K562 (cell line): ENCODE measurements around the gene ATP2B1. TPM values are rescaled to one million over a fixed set of nuclear protein-coding genes. Genes with fewer than 3 reads are reported as not detected.

Experiments used
- ATAC-seq: fragments of 200-7000 bp; cut with Tn5 transposase; 3 replicates; pipeline ENCODE4 v1.9.1; 2020; ENCODE audit warnings: moderate library complexity
- BruUV-seq: library from RNA; stranded (reverse); fragments of 400-500 nt; replicated peaks from 2 replicates; lab custom pipeline; 2021; lab: Mats Ljungman, UMichigan
- CTCF ChIA-PET: fragments of 300-600 bp; formaldehyde crosslinking; extraction: SDS; loops from one replicate; lab custom pipeline; 2021; ENCODE audit warnings: low intra/inter-chr PET ratio; lab: Yijun Ruan, JAX
- POLR2A ChIA-PET: fragments of 300-600, 350-650 bp; sonication (Branson Sonifier 250); formaldehyde crosslinking; extraction: SDS; loops from one replicate; lab custom pipeline; 2021; ENCODE audit warnings: antibody characterized with exemption, inconsistent platforms; lab: Yijun Ruan, JAX
- DNase-seq, 4 experiments: peaks; one replicate each; pipeline versions ENCODE4 v3.0.0 to v3.0.0-alpha.2; 2011 to 2018; ENCODE audit warnings: low spot score in 3 of 4, mixed read lengths in 3 of 4; ENCODE audit errors: extremely low read depth in 1 of 4
- FAIRE-seq: peaks from 2 replicates; lab custom pipeline; 2011; peaks lifted over from hg19 to GRCh38; lab: Jason Lieb, UNC
- H2AFZ ChIP-seq: 2 replicates; pipeline ENCODE4 v1.6.0; 2011; ENCODE audit warnings: low read depth, low read length, control low read depth, inconsistent platforms
- H3K27ac ChIP-seq: fragments of 200-600 bp; 3 replicates; pipeline ENCODE4 v1.8.0; 2011; ENCODE audit warnings: low read depth, mild to moderate bottlenecking, control low read depth, inconsistent platforms, low read length, moderate library complexity, mixed read lengths; ENCODE audit errors: extremely low read depth
- H3K27me3 ChIP-seq, 2 experiments: fragments of 300-600 bp in 1 of 2; 2 replicates in 1 of 2; 3 replicates in 1 of 2; pipeline versions ENCODE4 v1.6.0 to v1.8.0; 2011; ENCODE audit warnings: inconsistent platforms in 2 of 2, low read length in 2 of 2, mild to moderate bottlenecking in 1 of 2, mixed read lengths in 1 of 2, moderate library complexity in 1 of 2; ENCODE audit not compliant: control insufficient read depth in 2 of 2, insufficient read depth in 2 of 2
- H3K36me3 ChIP-seq: fragments of 300-600 bp; 3 replicates; pipeline ENCODE4 v1.8.0; 2011; ENCODE audit warnings: mild to moderate bottlenecking, low read length, inconsistent platforms; ENCODE audit not compliant: control insufficient read depth, insufficient read depth
- H3K4me1 ChIP-seq, 2 experiments: fragments of 200-600 bp in 1 of 2; replicated peaks in 1 of 2; 2 replicates in 1 of 2; 3 replicates in 1 of 2; pipeline versions ENCODE4 v1.5.1 to v1.8.0; 2011; ENCODE audit warnings: inconsistent platforms in 2 of 2, low read length in 2 of 2, mild to moderate bottlenecking in 1 of 2, mixed read lengths in 1 of 2, moderate library complexity in 1 of 2; ENCODE audit not compliant: control insufficient read depth in 2 of 2, insufficient read depth in 2 of 2
- H3K4me2 ChIP-seq: 2 replicates; pipeline ENCODE4 v1.6.1; 2011; ENCODE audit warnings: low read length, control low read depth, inconsistent platforms, mixed read lengths; ENCODE audit not compliant: insufficient read depth
- H3K4me3 ChIP-seq: fragments of 200-600 bp; sonication (generic), shearing (Covaris generic); 2 replicates; pipeline ENCODE4 v1.5.1; 2016; ENCODE audit warnings: control low read depth, inconsistent platforms
- H3K79me2 ChIP-seq: fragments of 200-600 bp; 3 replicates; pipeline ENCODE4 v1.8.0; 2011; ENCODE audit warnings: low read length, inconsistent platforms; ENCODE audit not compliant: control insufficient read depth, insufficient read depth
- H3K9ac ChIP-seq, 2 experiments: 2 replicates each; pipeline versions ENCODE4 v1.6.0 to v1.6.1; 2011; ENCODE audit warnings: low read depth in 2 of 2, low read length in 2 of 2, control low read depth in 1 of 2, inconsistent platforms in 1 of 2, mild to moderate bottlenecking in 1 of 2, mixed read lengths in 1 of 2; ENCODE audit not compliant: insufficient read depth in 1 of 2
- H3K9me1 ChIP-seq: one replicate; pipeline ENCODE4 v1.6.0; 2011; ENCODE audit warnings: inconsistent platforms, mild to moderate bottlenecking, low read length, moderate library complexity; ENCODE audit not compliant: control insufficient read depth, insufficient read depth
- H3K9me3 ChIP-seq: replicated peaks from 2 replicates; pipeline ENCODE4 v1.5.1; 2011; ENCODE audit warnings: low read depth, low read length, inconsistent platforms; ENCODE audit not compliant: control insufficient read depth, insufficient read depth
- H4K20me1 ChIP-seq: replicated peaks from 2 replicates; pipeline ENCODE4 v1.6.1; 2011; ENCODE audit warnings: low read length, inconsistent platforms, mixed read lengths; ENCODE audit not compliant: control insufficient read depth, insufficient read depth
- BRD4 ChIP-seq: fragments of 200-600 bp; sonication (generic); IDR thresholded peaks from 2 replicates; pipeline ENCODE4 v1.6.1; 2017; ENCODE audit warnings: inconsistent platforms
- CTBP1 ChIP-seq: fragments of 450-650 bp; IDR thresholded peaks from 2 replicates; pipeline ENCODE4 v1.6.1; 2016; ENCODE audit warnings: borderline replicate concordance
- DPF2 ChIP-seq: fragments of 450-650 bp; IDR thresholded peaks from 2 replicates; pipeline ENCODE4 v1.6.1; 2016
- HCFC1 ChIP-seq: IDR thresholded peaks from 2 replicates; pipeline ENCODE4 v1.6.1; 2012; ENCODE audit warnings: low read depth, low read length, improper control_type of control experiment
- NCOR1 ChIP-seq: fragments of 450-650 bp; IDR thresholded peaks from 2 replicates; pipeline ENCODE4 v1.6.1; 2016; ENCODE audit warnings: mild to moderate bottlenecking, moderate library complexity
- PHB2 ChIP-seq: fragments of 450-650 bp; IDR thresholded peaks from 2 replicates; pipeline ENCODE4 v1.6.1; 2017; ENCODE audit warnings: low read depth
- RREB1 ChIP-seq: fragments of 250-450 bp; sonication (Bioruptor Pico); IDR thresholded peaks from 2 replicates; pipeline ENCODE4 v1.4.0; 2020
- SMAD1 ChIP-seq: fragments of 150-350 bp; IDR thresholded peaks from 2 replicates; pipeline ENCODE4 v1.6.1; 2014; ENCODE audit warnings: low read length, low read depth; ENCODE audit not compliant: partially characterized antibody
- SOX6 ChIP-seq: fragments of 450-650 bp; IDR thresholded peaks from 2 replicates; pipeline ENCODE4 v1.6.1; 2014; ENCODE audit warnings: mild to moderate bottlenecking
- ZMIZ1 ChIP-seq, 2 experiments: fragments of 150-350 bp in 1 of 2; IDR thresholded peaks; 2 replicates each; pipeline ENCODE4 v1.6.1; 2012 to 2016; ENCODE audit warnings: low read depth in 2 of 2, low read length in 2 of 2, mild to moderate bottlenecking in 1 of 2, moderate library complexity in 1 of 2
- ZNF395 ChIP-seq: fragments of 200-800 bp; sonication (Bioruptor generic); IDR thresholded peaks from 2 replicates; pipeline ENCODE4 v1.6.1; 2017; ENCODE audit warnings: missing genetic modification characterization, missing compliant biosample characterization
- WGBS: fragments of 100-300 bp; shearing (Covaris generic); methylation state at CpG from one replicate; pipeline ENCODE4 v1.1.6; 2016; ENCODE audit warnings: low coverage, mixed read lengths; ENCODE audit not compliant: insufficient coverage; ENCODE audit errors: missing lambda C conversion rate; 5-methylcytosine and 5-hydroxymethylcytosine counted together
- in situ Hi-C: fragments of 300-500 bp; cut with MboI; formaldehyde crosslinking; loops from 4 replicates; pipeline ENCODE4 v1.15.0; 2018; ENCODE audit warnings: inconsistent platforms, mixed read lengths
- intact Hi-C: fragments of 100-400 bp; cut with micrococcal nuclease; formaldehyde crosslinking; loops from 2 replicates; pipeline ENCODE4 v1.14.2; 2022
- polyA plus RNA-seq, 8 experiments: library from polyadenylated mRNA; depleted of rRNA in 4 of 8; stranded (reverse) in 5 of 8; unstranded in 3 of 8; fragments of >200 nt; fragmentation: Nextera tagmentation in 2 of 8; fragmentation: Illumina TruSeq in 1 of 8; extraction: Ambion mirVana in 2 of 8; extraction: Trizol in 1 of 8; gene quantifications; 2 replicates each; pipeline versions ENCODE4 v1.2.1 to v1.2.3, GENCODE V29; 2011 to 2014; ENCODE audit warnings: inconsistent platforms in 1 of 8, missing spikeins in 1 of 8
- total RNA-seq, 7 experiments: library from RNA; depleted of rRNA in 6 of 7; stranded (reverse); fragments of >200 nt in 6 of 7; fragmentation: Illumina TruSeq in 2 of 7; extraction: Trizol in 2 of 7; gene quantifications; 2 replicates each; pipeline versions ENCODE4 v1.2.1 to v1.2.3, GENCODE V29; 2011 to 2021; ENCODE audit warnings: low replicate concordance in 1 of 7

ATP2B1 gene
- total and polyA plus RNA-seq, 9 of the 15 experiments (the other 6 are each of a cell fraction or from before 2014, with no cell fraction given): 8.6 to 39.0 (median 27.8) TPM

- peaks cover 11 to 52% of the 10 kb centered on the region in 2 experiments for H3K4me1 ChIP-seq
- H3K27ac ChIP-seq: no peak overlapping the region; the same call in 1 of the 3 replicates
- intact Hi-C loops: loop anchor here (5.0 to 10.0 kb wide), 3 partner anchors 314 to 1417 kb away; partner anchors contain the start of gene CCER1
- H3K79me2 ChIP-seq: no peaks in the 10 kb centered on the region
- H3K9ac ChIP-seq: no peak overlapping the region
- FAIRE-seq (peak; percentile 83), ATAC-seq (peak; percentile 81), DNase-seq (peak; percentile 23 to 85 (median 52))
- in situ Hi-C loops: loop anchor here (25.0 kb wide), 1 partner anchor 1297 kb away; no protein-coding TSS in a partner anchor
- H3K4me2 ChIP-seq: peak overlapping the region; percentile 62
- no TSS peak for BruUV-seq
- no peaks in the 10 kb centered on the region for H4K20me1 ChIP-seq
- no peaks in the 10 kb centered on the region for H3K9me3 ChIP-seq
- no peaks in the 10 kb centered on the region for H3K27me3 ChIP-seq
- ChIA-PET POLR2A (interaction anchor here (0.9 to 1.8 kb wide), 2 partner anchors 14 to 169 kb away, joined by 4 read pairs; partner anchors contain the start of gene POC1B), CTCF (no interaction called here)
- no peaks in the 10 kb centered on the region for H3K9me1 ChIP-seq
- H2AFZ ChIP-seq: 0 out of 2 replicates have a peak overlapping the region, but pooled peaks have one; percentile 6
- WGBS: 0% methylated on average over 3 of the region's 3 CpGs
- H3K36me3 ChIP-seq: no peaks in the 10 kb centered on the region
- no peak overlapping the region for H3K4me3 ChIP-seq
- TF ChIP-seq CTBP1 (peak; percentile 96), ZMIZ1 (IDR thresholded peaks at IDR 0.05; ENCODE audit: low read depth in 2 of 2, low read length in 2 of 2) (peak in 1 of 2 experiments; percentile 91; a peak in 2 of 4 replicates), BRD4 (no peak), DPF2 (peak; percentile 93), HCFC1 (no peak), PHB2 (peak; percentile 59; the same call in 1 of the 2 replicates), SMAD1 (peak; percentile 38), NCOR1 (peak; percentile 92), RREB1 (0 out of 2 replicates have a peak, but pooled peaks have one; percentile 30), ZNF395 (CRISPR knock-in tag) (0 out of 2 replicates have a peak, but pooled peaks have one; percentile 46), SOX6 (peak; percentile 95)
These were observed 168.1 kb downstream of the ATP2B1 start for GRCh38 chr12:89540586-89540985.
